Activated naive CD4-positive, alpha-beta T cell treated with anti-CD3 and anti-CD28 coated beads, Interleukin-2, amount 10 ng/mL, durations not matched to agents 7 days and 5 days (primary cell): ENCODE measurements around the gene GAS5.
"Not testable (repeated sequence)": the region's sequence is repeated elsewhere in the genome, so short reads cannot be mapped to it uniquely, and the experiment has no call there.

Experiments
- CTCF ChIA-PET: fragments of 350-600 bp; sonication (Branson Sonifier 250); formaldehyde crosslinking; loops from one replicate; lab custom pipeline; 2021; ENCODE audit warnings: antibody characterized with exemption; lab: Charles Lee
- DNase-seq: peaks from one replicate; pipeline ENCODE4 v3.0.0-alpha.2; 2020
- H3K27ac Mint-ChIP-seq: one replicate; pipeline ENCODE4 v1.8.0; 2021; ENCODE audit warnings: mild to moderate bottlenecking, moderate library complexity, mixed read lengths
- H3K27me3 Mint-ChIP-seq: one replicate; pipeline ENCODE4 v1.8.0; 2021; ENCODE audit warnings: mild to moderate bottlenecking, mixed read lengths
- H3K36me3 Mint-ChIP-seq: one replicate; pipeline ENCODE4 v1.8.0; 2021; ENCODE audit warnings: mixed read lengths
- H3K4me1 Mint-ChIP-seq: one replicate; pipeline ENCODE4 v1.8.0; 2021; ENCODE audit warnings: mixed read lengths
- H3K4me3 Mint-ChIP-seq: one replicate; pipeline ENCODE4 v1.8.0; 2021; ENCODE audit warnings: mild to moderate bottlenecking, moderate library complexity, mixed read lengths
- H3K9me3 Mint-ChIP-seq: one replicate; pipeline ENCODE4 v1.8.0; 2021; ENCODE audit warnings: mixed read lengths

The GAS5 gene

GRCh38 chr1:173886746-173887611 lies 19.2 kb upstream of the GAS5 start:
- no peak overlapping the region for H3K27ac Mint-ChIP-seq
- H3K27me3 Mint-ChIP-seq = no peaks in the 10 kb centered on the region
- H3K9me3 Mint-ChIP-seq = no peaks in the 10 kb centered on the region
- H3K36me3 Mint-ChIP-seq = peaks cover 38% of the 10 kb centered on the region
- H3K4me3 Mint-ChIP-seq = no peak overlapping the region
- CTCF ChIA-PET = no interaction called here
- peaks cover 18% of the 10 kb centered on the region for H3K4me1 Mint-ChIP-seq
- DNase-seq = no peak

- CTCF ChIA-PET = no interaction called here
- no peak for DNase-seq
Measured at GRCh38 chr1:173884701-173885100, 16.9 kb upstream of the GAS5 start.

GRCh38 chr1:173881117-173881516 lies 13.3 kb upstream of the GAS5 start:
- CTCF ChIA-PET, H3K9me3 Mint-ChIP-seq, H3K4me3 Mint-ChIP-seq, H3K4me1 Mint-ChIP-seq, DNase-seq, H3K27ac Mint-ChIP-seq, H3K27me3 Mint-ChIP-seq: not testable (repeated sequence)
- peaks cover 34% of the 10 kb centered on the region for H3K36me3 Mint-ChIP-seq

More at GRCh38 chr1:173884701-173885100, 16.9 kb upstream of the GAS5 start:
- Mint-ChIP-seq H3K36me3 (peaks cover 34% of the 10 kb centered on the region), H3K27ac (no peak overlapping the region), H3K4me3 (no peak overlapping the region), H3K27me3 (no peaks in the 10 kb centered on the region), H3K4me1 (peaks cover 18% of the 10 kb centered on the region), H3K9me3 (peaks cover 1% of the 10 kb centered on the region)

- Mint-ChIP-seq H3K4me1 (peaks cover 2% of the 10 kb centered on the region), H3K27me3 (no peaks in the 10 kb centered on the region), H3K27ac (no peak overlapping the region), H3K4me3 (no peak overlapping the region), H3K9me3 (peaks cover 1% of the 10 kb centered on the region), H3K36me3 (peaks cover 40% of the 10 kb centered on the region)
- DNase-seq = no peak
- CTCF ChIA-PET = no interaction called here
Measured at GRCh38 chr1:173878251-173878650, 10.5 kb upstream of the GAS5 start.

GRCh38 chr1:173876732-173877131 lies 8.9 kb upstream of the GAS5 start:
- Mint-ChIP-seq H3K4me1 (peaks cover 10% of the 10 kb centered on the region), H3K36me3 (peaks cover 44% of the 10 kb centered on the region), H3K4me3 (no peak overlapping the region), H3K9me3 (peaks cover 1% of the 10 kb centered on the region), H3K27me3 (no peaks in the 10 kb centered on the region), H3K27ac (no peak overlapping the region)
- CTCF ChIA-PET = no interaction called here
- DNase-seq = no peak

GRCh38 chr1:173871500-173871899 lies 3.7 kb upstream of the GAS5 start:
- Mint-ChIP-seq H3K27me3 (no peaks in the 10 kb centered on the region), H3K36me3 (peaks cover 37% of the 10 kb centered on the region), H3K27ac (peak overlapping the region; percentile 96), H3K9me3 (no peaks in the 10 kb centered on the region), H3K4me3 (no peak overlapping the region), H3K4me1 (peaks cover 46% of the 10 kb centered on the region)
- DNase-seq = no peak
- CTCF ChIA-PET = interaction anchor here (0.6 kb wide), 1 partner anchor 37 kb away, joined by 3 read pairs; no protein-coding TSS in a partner anchor

GRCh38 chr1:173871091-173871490 lies 3.3 kb upstream of the GAS5 start:
- CTCF ChIA-PET = interaction anchor here (1.4 kb wide), 1 partner anchor 440 kb away, joined by 3 read pairs; no protein-coding TSS in a partner anchor
- DNase-seq = no peak
- no peaks in the 10 kb centered on the region for H3K27me3 Mint-ChIP-seq
- no peaks in the 10 kb centered on the region for H3K9me3 Mint-ChIP-seq
- peak overlapping the region; percentile 93 for H3K4me3 Mint-ChIP-seq
- H3K27ac Mint-ChIP-seq = peak overlapping the region; percentile 96
- peaks cover 50% of the 10 kb centered on the region for H3K4me1 Mint-ChIP-seq
- H3K36me3 Mint-ChIP-seq = peaks cover 40% of the 10 kb centered on the region

- Mint-ChIP-seq H3K27ac (peak overlapping the region; percentile 96), H3K27me3 (no peaks in the 10 kb centered on the region), H3K4me3 (peak overlapping the region; percentile 93), H3K4me1 (peaks cover 56% of the 10 kb centered on the region), H3K36me3 (peaks cover 40% of the 10 kb centered on the region), H3K9me3 (no peaks in the 10 kb centered on the region)
- peak; percentile 53 for DNase-seq
- CTCF ChIA-PET = interaction anchor here (0.6 to 1.4 kb wide), 2 partner anchors 231 to 439 kb away, joined by 3 read pairs; no protein-coding TSS in a partner anchor
Measured at GRCh38 chr1:173870252-173871075, 2.7 kb upstream of the GAS5 start.

- no peak for DNase-seq
- H3K9me3 Mint-ChIP-seq = no peaks in the 10 kb centered on the region
- CTCF ChIA-PET = interaction anchor here (0.6 to 1.9 kb wide), 2 partner anchors 439 to 959 kb away, joined by 3 to 10 read pairs; no protein-coding TSS in a partner anchor
- H3K4me3 Mint-ChIP-seq = peak overlapping the region; percentile 93
- peaks cover 48% of the 10 kb centered on the region for H3K36me3 Mint-ChIP-seq
- peaks cover 71% of the 10 kb centered on the region for H3K4me1 Mint-ChIP-seq
- peak overlapping the region; percentile 96 for H3K27ac Mint-ChIP-seq
- H3K27me3 Mint-ChIP-seq = no peaks in the 10 kb centered on the region
Measured at GRCh38 chr1:173869021-173869359, 1.2 kb upstream of the GAS5 start.

GRCh38 chr1:173868266-173869020 lies 654 bp upstream of the GAS5 start, which contains the start of gene ZBTB37:
ZBTB37 (plus strand) TSS chr1:173868380; CDS start chr1:173870226, 1,846 bp downstream.
- CTCF ChIA-PET = interaction anchor here (0.6 to 1.9 kb wide), 2 partner anchors 439 to 960 kb away, joined by 3 to 10 read pairs; no protein-coding TSS in a partner anchor
- Mint-ChIP-seq H3K27me3 (no peaks in the 10 kb centered on the region), H3K36me3 (peaks cover 53% of the 10 kb centered on the region), H3K4me1 (peaks cover 76% of the 10 kb centered on the region), H3K4me3 (peak within 1 kb of the TSS; percentile 93), H3K9me3 (no peaks in the 10 kb centered on the region), H3K27ac (peak within 1 kb of the TSS; percentile 96)
- DNase-seq = peak; percentile 97

- H3K4me1 Mint-ChIP-seq = peaks cover 69% of the 10 kb centered on the region
- H3K36me3 Mint-ChIP-seq = peaks cover 55% of the 10 kb centered on the region
- peak overlapping the region; percentile 96 for H3K27ac Mint-ChIP-seq
- no peaks in the 10 kb centered on the region for H3K9me3 Mint-ChIP-seq
- peak; percentile 42 for DNase-seq
- no peaks in the 10 kb centered on the region for H3K27me3 Mint-ChIP-seq
- CTCF ChIA-PET = no interaction called here
- peak overlapping the region; percentile 93 for H3K4me3 Mint-ChIP-seq
Measured at GRCh38 chr1:173867141-173867752, 542 bp downstream of the GAS5 start.

GRCh38 chr1:173866413-173867115 lies 1.2 kb downstream of the GAS5 start:
- CTCF ChIA-PET = no interaction called here
- no peak for DNase-seq
- H3K27me3 Mint-ChIP-seq = no peaks in the 10 kb centered on the region
- peaks cover 69% of the 10 kb centered on the region for H3K4me1 Mint-ChIP-seq
- H3K36me3 Mint-ChIP-seq = peaks cover 59% of the 10 kb centered on the region
- H3K27ac Mint-ChIP-seq = peak overlapping the region; percentile 96
- H3K4me3 Mint-ChIP-seq = peak overlapping the region; percentile 93
- no peaks in the 10 kb centered on the region for H3K9me3 Mint-ChIP-seq
